ENCODE measurements around the gene SH3TC1.

DNA sequence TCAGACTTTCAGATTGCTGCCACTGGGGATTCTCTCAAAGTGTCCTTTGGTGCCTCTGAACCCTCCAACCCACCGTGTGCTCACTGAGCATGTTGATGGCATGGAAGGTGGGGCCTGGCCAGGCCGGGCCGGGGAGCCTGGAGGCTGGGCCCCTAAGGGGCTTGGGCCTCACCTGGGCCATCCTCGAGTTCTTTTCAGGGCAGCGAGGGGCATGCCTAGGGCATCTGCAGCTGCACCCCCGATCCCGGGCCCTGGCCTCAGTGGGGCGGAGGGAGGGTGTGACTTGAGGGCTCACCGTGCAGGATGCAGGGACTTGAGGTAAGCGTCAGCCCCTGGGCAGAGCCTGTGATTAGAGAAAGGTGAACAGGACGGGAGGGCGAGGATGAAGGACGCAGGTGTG lies 1.6 kb upstream of the SH3TC1 start:
- TF ChIP-seq POLR2A (IDR thresholded peaks at IDR 0.05) = no peak
- TF ChIP-seq, protein P1, sequence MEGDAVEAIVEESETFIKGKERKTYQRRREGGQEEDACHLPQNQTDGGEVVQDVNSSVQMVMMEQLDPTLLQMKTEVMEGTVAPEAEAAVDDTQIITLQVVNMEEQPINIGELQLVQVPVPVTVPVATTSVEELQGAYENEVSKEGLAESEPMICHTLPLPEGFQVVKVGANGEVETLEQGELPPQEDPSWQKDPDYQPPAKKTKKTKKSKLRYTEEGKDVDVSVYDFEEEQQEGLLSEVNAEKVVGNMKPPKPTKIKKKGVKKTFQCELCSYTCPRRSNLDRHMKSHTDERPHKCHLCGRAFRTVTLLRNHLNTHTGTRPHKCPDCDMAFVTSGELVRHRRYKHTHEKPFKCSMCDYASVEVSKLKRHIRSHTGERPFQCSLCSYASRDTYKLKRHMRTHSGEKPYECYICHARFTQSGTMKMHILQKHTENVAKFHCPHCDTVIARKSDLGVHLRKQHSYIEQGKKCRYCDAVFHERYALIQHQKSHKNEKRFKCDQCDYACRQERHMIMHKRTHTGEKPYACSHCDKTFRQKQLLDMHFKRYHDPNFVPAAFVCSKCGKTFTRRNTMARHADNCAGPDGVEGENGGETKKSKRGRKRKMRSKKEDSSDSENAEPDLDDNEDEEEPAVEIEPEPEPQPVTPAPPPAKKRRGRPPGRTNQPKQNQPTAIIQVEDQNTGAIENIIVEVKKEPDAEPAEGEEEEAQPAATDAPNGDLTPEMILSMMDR (IDR thresholded peaks at IDR 0.05) = no peak
